HG03432 (cell line): Measurements from ENCODE around the gene RUNX1.

ENCODE experiments used
- ATAC-seq: cut with Tn5 transposase; IDR thresholded peaks from one replicate; pipeline ENCODE4 v1.9.1; 2021; ENCODE audit warnings: mild to moderate bottlenecking, moderate library complexity; ENCODE audit not compliant: unreplicated experiment

The RUNX1 gene

GRCh38 chr21:35048706-35049617 is at the start of gene RUNX1:
Gene RUNX1, minus strand, starts transcription at chr21:35049302.
- peak; percentile 62 for ATAC-seq

GRCh38 chr21:35097525-35097924 is 48.4 kb upstream of the RUNX1 start:
- ATAC-seq = no peak

GRCh38 chr21:35096959-35097358 is 47.9 kb upstream of the RUNX1 start:
- no peak for ATAC-seq

- ATAC-seq = no peak
Observed at GRCh38 chr21:35095859-35096291, 46.8 kb upstream of the RUNX1 start.

DNA sequence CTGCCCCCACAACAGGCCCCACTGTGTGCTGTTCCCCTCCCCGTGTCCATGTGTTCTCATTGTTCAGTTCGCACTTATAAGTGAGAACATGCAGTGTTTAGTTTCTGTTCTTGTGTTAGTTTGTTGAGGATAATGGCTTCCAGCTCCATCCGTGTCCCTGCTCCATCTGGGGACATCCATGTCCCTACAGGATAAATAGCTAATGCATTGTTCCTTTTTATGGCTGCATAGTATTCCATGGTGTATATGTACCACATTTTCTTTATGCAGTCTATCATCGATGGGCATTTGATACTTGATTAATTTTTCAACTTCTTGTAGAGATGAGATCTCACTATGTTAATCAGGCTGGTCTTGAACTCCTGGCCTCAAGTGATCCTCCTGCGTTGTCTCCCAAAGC is 44.4 kb upstream of the RUNX1 start:
- ATAC-seq = no peak

DNA sequence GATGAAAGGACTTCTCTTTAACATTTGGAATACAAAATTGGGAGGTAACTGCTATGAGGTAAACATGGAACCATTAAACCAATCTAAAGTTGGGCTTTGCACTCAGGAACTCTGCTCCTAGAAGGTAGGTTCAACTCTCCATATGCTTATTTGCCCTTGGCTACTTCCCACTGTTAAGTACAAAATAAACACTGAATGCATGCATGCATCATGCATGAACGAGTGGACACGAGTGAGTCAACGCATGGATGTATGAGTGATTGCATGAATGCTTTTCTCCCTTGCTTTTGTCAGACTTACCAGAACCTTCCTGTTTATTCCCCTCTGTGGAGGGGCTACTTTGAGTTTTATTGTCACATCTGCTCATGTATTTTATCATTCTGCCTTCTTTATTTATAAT is 42.4 kb upstream of the RUNX1 start:
- no peak for ATAC-seq

GRCh38 chr21:35090403-35090802 is 41.3 kb upstream of the RUNX1 start:
- ATAC-seq = no peak

DNA sequence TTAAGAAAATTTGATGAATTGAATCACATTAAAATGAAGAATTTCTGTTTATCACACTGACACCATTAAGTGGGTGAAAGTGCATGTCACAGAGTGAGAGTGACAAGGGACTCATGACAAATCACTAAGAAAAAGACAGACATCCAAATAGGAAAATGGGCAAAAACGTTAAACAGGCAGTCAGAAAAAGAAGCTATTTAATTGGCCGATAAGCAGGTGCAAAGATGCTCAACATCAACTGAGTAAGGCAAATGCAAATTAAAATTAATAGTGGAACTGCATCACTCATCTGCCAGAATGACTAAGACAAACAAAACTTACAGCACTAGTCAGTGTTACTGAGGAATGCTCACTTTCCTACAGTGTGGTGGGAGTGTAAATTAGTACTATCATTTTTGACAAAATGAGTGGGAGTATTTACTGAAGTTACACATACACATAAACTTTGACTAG is 39.2 kb upstream of the RUNX1 start:
- no peak for ATAC-seq

GRCh38 chr21:35086357-35086756 is 37.3 kb upstream of the RUNX1 start:
- no peak for ATAC-seq

- ATAC-seq = no peak
Observed at GRCh38 chr21:35084869-35085268, 35.8 kb upstream of the RUNX1 start.

DNA sequence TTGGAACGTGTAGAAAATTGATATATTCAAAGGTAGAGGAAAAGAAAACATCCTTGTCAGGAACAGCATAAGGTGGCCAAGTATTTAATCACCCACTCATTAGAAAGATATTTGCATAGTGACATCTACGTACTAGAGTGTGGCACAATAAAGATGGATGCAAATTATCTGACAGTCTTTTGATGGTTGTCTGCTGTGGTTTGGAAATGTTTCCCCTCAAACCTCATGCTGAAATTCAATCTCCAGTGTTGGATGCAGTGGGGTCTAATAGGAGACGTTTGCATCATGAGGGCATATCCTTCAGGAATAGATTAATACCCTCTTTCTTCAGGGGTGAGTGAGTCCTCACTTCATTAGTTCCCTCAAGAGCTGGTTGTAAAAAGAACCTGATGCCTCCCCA is 34.1 kb upstream of the RUNX1 start:
- no peak for ATAC-seq

DNA sequence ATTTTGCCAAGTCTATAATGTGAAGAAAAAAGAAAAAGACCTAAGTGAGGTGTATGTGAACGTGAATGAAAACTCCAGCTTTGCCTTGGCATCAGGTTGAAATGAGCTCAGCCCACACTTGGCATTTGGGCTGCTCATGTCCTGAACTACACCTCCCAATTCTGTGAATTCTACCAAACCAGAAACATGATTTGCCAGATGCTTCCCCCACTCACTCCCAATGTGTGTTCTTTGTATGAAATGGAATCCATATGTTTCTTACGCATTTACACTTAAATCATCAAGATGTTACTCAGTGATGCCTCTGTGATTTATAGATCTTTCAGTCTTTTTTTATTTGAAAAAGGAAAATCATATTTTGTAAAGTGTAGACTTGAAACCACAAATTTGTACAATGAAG is 32.8 kb upstream of the RUNX1 start:
- ATAC-seq = no peak

GRCh38 chr21:35079181-35079580 is 30.1 kb upstream of the RUNX1 start:
- ATAC-seq = no peak

DNA sequence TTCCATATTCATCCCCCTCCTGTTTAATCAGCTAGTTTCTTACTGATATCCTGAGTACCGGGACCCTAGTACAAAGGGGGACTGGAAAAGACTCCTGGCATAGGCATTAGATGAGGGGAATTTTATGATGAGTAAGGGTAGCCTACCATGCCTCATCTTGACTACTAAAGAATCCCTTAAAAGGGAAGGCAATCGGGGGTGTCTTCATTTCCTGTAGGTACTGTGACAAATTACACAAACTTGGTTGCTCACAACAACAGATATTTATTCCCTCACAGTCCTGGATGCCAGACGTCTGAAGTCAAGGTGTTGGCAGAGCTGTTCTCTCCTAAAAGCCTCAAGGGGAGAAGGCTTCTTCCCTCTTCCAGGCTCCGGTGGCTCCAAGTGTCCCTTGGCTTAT is 28.9 kb upstream of the RUNX1 start:
- no peak for ATAC-seq

GRCh38 chr21:35077466-35077865 is 28.4 kb upstream of the RUNX1 start:
- ATAC-seq = no peak

DNA sequence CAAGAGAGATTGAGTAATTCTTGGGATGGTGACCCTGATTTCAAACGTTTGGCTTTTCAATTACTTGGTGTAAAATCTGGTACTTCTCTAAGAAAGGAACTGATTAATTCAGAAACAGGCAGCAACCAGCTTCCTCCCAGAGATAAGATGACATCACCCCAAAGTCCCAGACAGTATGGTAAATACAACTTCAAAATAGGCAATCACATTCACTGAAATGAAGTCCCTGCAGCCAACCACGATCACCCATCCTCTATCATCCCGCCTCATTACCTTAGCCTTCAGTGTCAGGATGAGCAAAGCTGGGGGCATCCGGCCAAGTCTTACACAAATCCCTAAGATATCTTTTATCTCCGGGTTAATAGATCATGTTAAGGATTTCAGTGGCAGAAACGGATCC is 26.4 kb upstream of the RUNX1 start:
- no peak for ATAC-seq

- no peak for ATAC-seq
Observed at GRCh38 chr21:35072960-35073359, 23.9 kb upstream of the RUNX1 start.

DNA sequence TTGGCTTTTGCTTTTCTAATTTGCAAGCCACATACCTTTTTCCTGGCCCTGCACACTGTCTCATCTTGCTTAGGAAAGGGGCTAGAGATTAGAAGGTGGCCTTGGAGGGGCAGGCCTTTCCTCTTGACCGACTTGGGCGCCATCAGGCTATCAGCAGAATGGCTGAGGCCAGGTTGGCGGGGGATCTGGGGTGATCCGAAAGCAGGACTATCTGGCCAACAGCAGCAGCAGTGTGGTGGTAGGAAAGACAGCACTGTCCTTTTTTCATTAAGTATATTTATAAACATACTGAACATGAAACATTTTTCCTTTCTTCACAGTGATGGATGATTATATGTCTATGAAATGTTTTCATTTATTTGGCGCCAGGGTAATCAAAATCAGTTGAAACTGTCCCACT is 23.5 kb upstream of the RUNX1 start:
- no peak for ATAC-seq

- ATAC-seq = no peak
Observed at GRCh38 chr21:35071347-35071746, 22.2 kb upstream of the RUNX1 start.

- ATAC-seq = no peak
Observed at GRCh38 chr21:35070436-35070835, 21.3 kb upstream of the RUNX1 start.

- ATAC-seq = no peak
Observed at GRCh38 chr21:35066824-35067223, 17.7 kb upstream of the RUNX1 start.

DNA sequence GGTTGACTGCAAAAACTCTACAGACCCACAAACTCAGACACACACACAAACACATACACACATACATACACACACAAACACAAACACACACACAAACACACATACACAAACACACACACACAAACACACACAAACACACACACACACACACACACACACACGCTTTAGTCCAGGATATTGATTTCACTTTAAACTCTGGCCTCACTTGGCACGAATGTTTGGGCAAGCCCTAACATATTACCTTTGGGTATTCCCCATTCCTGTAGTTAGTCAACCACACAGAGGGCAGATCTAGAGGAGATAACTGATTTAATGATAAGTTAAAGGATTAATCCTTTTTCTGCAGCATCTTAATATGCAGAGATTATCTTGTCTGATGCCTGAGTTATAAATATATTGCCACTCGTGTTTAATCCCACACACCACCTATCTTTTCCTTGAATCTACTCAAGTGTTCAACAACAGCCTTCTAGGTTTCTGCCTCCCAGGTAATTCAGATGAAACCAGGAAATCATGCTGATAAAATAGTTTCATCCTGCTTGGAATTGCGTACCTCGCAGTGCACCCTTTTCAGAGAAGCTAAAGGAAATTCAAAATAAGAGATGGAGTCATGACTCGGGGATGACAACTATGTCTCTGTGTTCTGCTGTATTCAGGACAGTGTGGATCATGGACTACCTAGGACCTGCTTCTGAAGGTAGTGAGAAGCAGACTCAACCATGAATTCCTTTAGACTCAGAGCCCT is 14.5 kb upstream of the RUNX1 start:
- no peak for ATAC-seq
